ENCODE measurements around the gene SLC9A9.

Gene SLC9A9

GRCh38 chr3:143245692-143246091 lies 602.6 kb downstream of the SLC9A9 start:
- Histone ChIP-seq H3K4me2 (no peak overlapping the region), H3K9ac (no peak overlapping the region), H4K20me1 (no peaks in the 10 kb centered on the region), H3K36me3 (no peaks in the 10 kb centered on the region), H3K27me3 (no peaks in the 10 kb centered on the region), H3K4me1 (no peaks in the 10 kb centered on the region), H3K27ac (no peak overlapping the region), H3K4me3 (no peak overlapping the region), H3K9me3 (replicated peaks in 1 of 11) (peaks cover 10 to 14% (median 11%) of the 10 kb centered on the region in 11 experiments; a peak in 21 of 22 replicates)
- TF ChIP-seq Cebpa-rat (IDR thresholded peaks at IDR 0.05) = no peak

GRCh38 chr3:143244516-143245063 lies 603.7 kb downstream of the SLC9A9 start:
- no peak for TF ChIP-seq Cebpa-rat (IDR thresholded peaks at IDR 0.05)
- H3K4me2 ChIP-seq = no peak overlapping the region
- no peaks in the 10 kb centered on the region for H3K27me3 ChIP-seq

GRCh38 chr3:143243686-143244085 lies 604.6 kb downstream of the SLC9A9 start:
- H3K27me3 ChIP-seq = no peaks in the 10 kb centered on the region
- H3K4me1 ChIP-seq = no peaks in the 10 kb centered on the region
- no peaks in the 10 kb centered on the region for H3K36me3 ChIP-seq
- no peaks in the 10 kb centered on the region for H4K20me1 ChIP-seq
- no peak overlapping the region for H3K9ac ChIP-seq
- H3K4me2 ChIP-seq = no peak overlapping the region
- H3K9me3 ChIP-seq (replicated peaks in 1 of 11) = peaks cover 0 to 4% (median 0%) of the 10 kb centered on the region in 11 experiments; a peak in 1 of 22 replicates
- no peak for TF ChIP-seq Cebpa-rat (IDR thresholded peaks at IDR 0.05)
- no peak overlapping the region for H3K4me3 ChIP-seq
- H3K27ac ChIP-seq = no peak overlapping the region

More at GRCh38 chr3:143244516-143245063, 603.7 kb downstream of the SLC9A9 start:
- Histone ChIP-seq H3K9me3 (replicated peaks in 1 of 11) (peaks cover 0 to 3% (median 0%) of the 10 kb centered on the region in 11 experiments; a peak in 4 of 22 replicates), H3K4me3 (no peak overlapping the region), H3K9ac (no peak overlapping the region), H4K20me1 (no peaks in the 10 kb centered on the region), H3K36me3 (no peaks in the 10 kb centered on the region), H3K27ac (no peak overlapping the region), H3K4me1 (no peaks in the 10 kb centered on the region)

- peaks cover 0 to 4% (median 0%) of the 10 kb centered on the region in 11 experiments; a peak in 1 of 22 replicates for H3K9me3 ChIP-seq (replicated peaks in 1 of 11)
- no peaks in the 10 kb centered on the region for H4K20me1 ChIP-seq
- no peak for TF ChIP-seq Cebpa-rat (IDR thresholded peaks at IDR 0.05)
- peaks cover 0 to 7% (median 3%) of the 10 kb centered on the region in 10 experiments; a peak in 9 of 20 replicates for H3K4me1 ChIP-seq
- no peak overlapping the region for H3K27ac ChIP-seq
- no peaks in the 10 kb centered on the region for H3K27me3 ChIP-seq
- no peak overlapping the region for H3K4me3 ChIP-seq
- H3K9ac ChIP-seq = no peak overlapping the region
- H3K4me2 ChIP-seq = no peak overlapping the region
- H3K36me3 ChIP-seq = no peaks in the 10 kb centered on the region
Measured at GRCh38 chr3:143242691-143243090, 605.6 kb downstream of the SLC9A9 start.

- Histone ChIP-seq H4K20me1 (no peaks in the 10 kb centered on the region), H3K4me3 (no peak overlapping the region), H3K27ac (no peak overlapping the region), H3K27me3 (no peaks in the 10 kb centered on the region), H3K4me1 (peaks cover 2 to 13% (median 8%) of the 10 kb centered on the region in 10 experiments; a peak in 19 of 20 replicates), H3K36me3 (no peaks in the 10 kb centered on the region), H3K9ac (no peak overlapping the region), H3K4me2 (no peak overlapping the region), H3K9me3 (replicated peaks in 1 of 11) (peaks cover 0 to 4% (median 0%) of the 10 kb centered on the region in 11 experiments; a peak in 1 of 22 replicates)
- TF ChIP-seq Cebpa-rat (IDR thresholded peaks at IDR 0.05) = no peak
Measured at GRCh38 chr3:143242101-143242500, 606.2 kb downstream of the SLC9A9 start.

GRCh38 chr3:143241481-143241951 lies 606.8 kb downstream of the SLC9A9 start:
- peaks cover 0 to 4% (median 0%) of the 10 kb centered on the region in 11 experiments; a peak in 1 of 22 replicates for H3K9me3 ChIP-seq (replicated peaks in 1 of 11)
- no peak overlapping the region for H3K4me2 ChIP-seq
- peaks cover 8 to 19% (median 14%) of the 10 kb centered on the region in 10 experiments for H3K4me1 ChIP-seq
- TF ChIP-seq Cebpa-rat (IDR thresholded peaks at IDR 0.05) = no peak
- no peaks in the 10 kb centered on the region for H4K20me1 ChIP-seq
- H3K27ac ChIP-seq = no peak overlapping the region
- H3K27me3 ChIP-seq = no peaks in the 10 kb centered on the region
- no peak overlapping the region for H3K9ac ChIP-seq
- H3K4me3 ChIP-seq = no peak overlapping the region
- H3K36me3 ChIP-seq = no peaks in the 10 kb centered on the region

- no peak overlapping the region for H3K4me2 ChIP-seq
- no peak overlapping the region for H3K4me3 ChIP-seq
- no peak overlapping the region for H3K27ac ChIP-seq
- H3K4me1 ChIP-seq = peaks cover 14 to 25% (median 20%) of the 10 kb centered on the region in 10 experiments
- no peak overlapping the region for H3K9ac ChIP-seq
- no peak for TF ChIP-seq Cebpa-rat (IDR thresholded peaks at IDR 0.05)
- H4K20me1 ChIP-seq = no peaks in the 10 kb centered on the region
- no peaks in the 10 kb centered on the region for H3K27me3 ChIP-seq
- no peaks in the 10 kb centered on the region for H3K36me3 ChIP-seq
- peaks cover 0 to 4% (median 0%) of the 10 kb centered on the region in 11 experiments; a peak in 1 of 22 replicates for H3K9me3 ChIP-seq (replicated peaks in 1 of 11)
Measured at GRCh38 chr3:143240886-143241285, 607.4 kb downstream of the SLC9A9 start.

GRCh38 chr3:143239031-143239430 lies 609.2 kb downstream of the SLC9A9 start:
- Histone ChIP-seq H3K9me3 (replicated peaks in 1 of 11) (peaks cover 0 to 6% (median 0%) of the 10 kb centered on the region in 11 experiments; a peak in 2 of 22 replicates), H3K9ac (no peak overlapping the region), H3K4me2 (no peak overlapping the region), H4K20me1 (no peaks in the 10 kb centered on the region), H3K4me1 (peaks cover 15 to 29% (median 22%) of the 10 kb centered on the region in 10 experiments), H3K36me3 (no peaks in the 10 kb centered on the region), H3K27me3 (no peaks in the 10 kb centered on the region), H3K27ac (no peak overlapping the region), H3K4me3 (no peak overlapping the region)
- TF ChIP-seq Cebpa-rat (IDR thresholded peaks at IDR 0.05) = no peak

GRCh38 chr3:143237077-143237627 lies 611.1 kb downstream of the SLC9A9 start:
- Histone ChIP-seq H4K20me1 (no peaks in the 10 kb centered on the region), H3K27ac (peak overlapping the region in 5 of 11 experiments; percentile 12 to 37 (median 15); a peak in 3 of 22 replicates), H3K9ac (no peak overlapping the region), H3K4me3 (no peak overlapping the region), H3K4me2 (peak overlapping the region; percentile 40 to 77 (median 56); a peak in 19 of 22 replicates), H3K4me1 (peaks cover 15 to 29% (median 22%) of the 10 kb centered on the region in 10 experiments), H3K36me3 (no peaks in the 10 kb centered on the region), H3K9me3 (replicated peaks in 1 of 11) (peaks cover 0 to 6% (median 0%) of the 10 kb centered on the region in 11 experiments; a peak in 2 of 22 replicates), H3K27me3 (no peaks in the 10 kb centered on the region)
- TF ChIP-seq Cebpa-rat (IDR thresholded peaks at IDR 0.05) = no peak

Data from BLaER1 treated with 17β-estradiol and CSF1 and Interleukin-3, amounts not matched to agents 10 nM and 100 nM (cell line).